Measurements from ENCODE around the gene AQP12B. TPM values are rescaled to one million over a fixed set of nuclear protein-coding genes. Genes with fewer than 3 reads are reported as not detected.
"Not testable (repeated sequence)": the region's sequence is repeated elsewhere in the genome, so short reads cannot be mapped to it uniquely, and the experiment has no call there.

The AQP12B gene
- total RNA-seq, 6 experiments from 2014 or later: not detected

GRCh38 chr2:240702640-240703011 is 19.9 kb upstream of the AQP12B start:
- no peaks in the 10 kb centered on the region for H3K9me3 Mint-ChIP-seq
- H3K27ac Mint-ChIP-seq: no peak overlapping the region
- no peak for DNase-seq
- no peaks in the 10 kb centered on the region for H3K4me1 Mint-ChIP-seq (ENCODE audit: low read depth)
- H3K4me3 Mint-ChIP-seq: no peak overlapping the region
- no peaks in the 10 kb centered on the region for H3K36me3 Mint-ChIP-seq (ENCODE audit: low read depth)
- TF ChIP-seq CTCF (IDR thresholded peaks at IDR 0.05): no peak
- peaks cover 35% of the 10 kb centered on the region for H3K27me3 Mint-ChIP-seq (ENCODE audit: insufficient read depth)

GRCh38 chr2:240701736-240702639 is 19.3 kb upstream of the AQP12B start:
- no peak for DNase-seq
- no peak for TF ChIP-seq CTCF (IDR thresholded peaks at IDR 0.05)
- Mint-ChIP-seq H3K4me3 (no peak overlapping the region), H3K36me3 (ENCODE audit: low read depth) (no peaks in the 10 kb centered on the region), H3K27me3 (ENCODE audit: insufficient read depth) (peaks cover 31% of the 10 kb centered on the region), H3K4me1 (ENCODE audit: low read depth) (no peaks in the 10 kb centered on the region), H3K9me3 (no peaks in the 10 kb centered on the region), H3K27ac (no peak overlapping the region)

- TF ChIP-seq CTCF (IDR thresholded peaks at IDR 0.05): no peak
- no peaks in the 10 kb centered on the region for H3K9me3 Mint-ChIP-seq
- no peak overlapping the region for H3K4me3 Mint-ChIP-seq
- no peaks in the 10 kb centered on the region for H3K4me1 Mint-ChIP-seq (ENCODE audit: low read depth)
- H3K27ac Mint-ChIP-seq: no peak overlapping the region
- H3K27me3 Mint-ChIP-seq (ENCODE audit: insufficient read depth): peaks cover 27% of the 10 kb centered on the region
- H3K36me3 Mint-ChIP-seq (ENCODE audit: low read depth): no peaks in the 10 kb centered on the region
- no peak for DNase-seq
Measured at GRCh38 chr2:240701091-240701735, 18.5 kb upstream of the AQP12B start.

- DNase-seq; H3K27ac Mint-ChIP-seq; H3K4me1 Mint-ChIP-seq (ENCODE audit: low read depth); H3K4me3 Mint-ChIP-seq; H3K36me3 Mint-ChIP-seq (ENCODE audit: low read depth); H3K9me3 Mint-ChIP-seq: not testable (repeated sequence)
- peaks cover 21% of the 10 kb centered on the region for H3K27me3 Mint-ChIP-seq (ENCODE audit: insufficient read depth)
Measured at GRCh38 chr2:240700616-240701015, 17.9 kb upstream of the AQP12B start.

- not testable (repeated sequence) for H3K9me3 Mint-ChIP-seq; H3K36me3 Mint-ChIP-seq (ENCODE audit: low read depth); H3K4me1 Mint-ChIP-seq (ENCODE audit: low read depth); H3K27ac Mint-ChIP-seq; DNase-seq; H3K4me3 Mint-ChIP-seq
- peaks cover 17% of the 10 kb centered on the region for H3K27me3 Mint-ChIP-seq (ENCODE audit: insufficient read depth)
Measured at GRCh38 chr2:240699835-240700234, 17.1 kb upstream of the AQP12B start.

- H3K9me3 Mint-ChIP-seq; H3K4me3 Mint-ChIP-seq; H3K4me1 Mint-ChIP-seq (ENCODE audit: low read depth); DNase-seq; H3K36me3 Mint-ChIP-seq (ENCODE audit: low read depth); H3K27ac Mint-ChIP-seq: not testable (repeated sequence)
- H3K27me3 Mint-ChIP-seq (ENCODE audit: insufficient read depth): peaks cover 15% of the 10 kb centered on the region
Measured at GRCh38 chr2:240698852-240699561, 16.3 kb upstream of the AQP12B start.

- not testable (repeated sequence) for H3K9me3 Mint-ChIP-seq; H3K27ac Mint-ChIP-seq; H3K27me3 Mint-ChIP-seq (ENCODE audit: insufficient read depth); H3K4me3 Mint-ChIP-seq; H3K36me3 Mint-ChIP-seq (ENCODE audit: low read depth); H3K4me1 Mint-ChIP-seq (ENCODE audit: low read depth); DNase-seq
Measured at GRCh38 chr2:240696469-240696868, 13.8 kb upstream of the AQP12B start.

GRCh38 chr2:240695593-240695992 is 12.9 kb upstream of the AQP12B start:
- H3K9me3 Mint-ChIP-seq, H3K4me3 Mint-ChIP-seq: not testable (repeated sequence)

GRCh38 chr2:240694304-240694703 is 11.6 kb upstream of the AQP12B start:
- not testable (repeated sequence) for DNase-seq; H3K27me3 Mint-ChIP-seq (ENCODE audit: insufficient read depth); H3K4me1 Mint-ChIP-seq (ENCODE audit: low read depth); H3K36me3 Mint-ChIP-seq (ENCODE audit: low read depth); H3K27ac Mint-ChIP-seq; H3K9me3 Mint-ChIP-seq; H3K4me3 Mint-ChIP-seq

More at GRCh38 chr2:240695593-240695992, 12.9 kb upstream of the AQP12B start:
- H3K27me3 Mint-ChIP-seq (ENCODE audit: insufficient read depth); H3K36me3 Mint-ChIP-seq (ENCODE audit: low read depth); H3K27ac Mint-ChIP-seq; DNase-seq; H3K4me1 Mint-ChIP-seq (ENCODE audit: low read depth): not testable (repeated sequence)
